Measurements from ENCODE around the gene DHDDS.
A peak's percentile ranks its signal among the peaks of the same experiment; 100 is the strongest.

Gene DHDDS

DNA sequence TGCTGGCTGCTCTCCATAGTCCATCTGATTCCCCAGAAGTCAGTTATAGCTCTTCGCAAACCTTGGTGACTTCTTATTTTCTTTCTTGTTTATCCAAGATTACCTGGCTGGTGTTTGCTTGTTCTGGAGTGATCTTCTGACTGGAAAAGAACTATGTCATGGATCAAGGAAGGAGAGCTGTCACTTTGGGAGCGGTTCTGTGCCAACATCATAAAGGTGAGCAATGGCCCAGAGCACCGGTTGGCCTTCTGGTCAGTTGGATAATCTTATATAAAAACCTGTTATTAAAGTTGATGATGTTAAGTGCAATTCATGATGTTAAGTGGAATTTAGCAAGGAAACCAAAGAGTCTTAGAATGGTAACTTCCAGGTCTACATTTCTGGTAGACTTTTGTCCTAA, 672 bp downstream of the DHDDS start:
- DNase-seq (ENCODE audit: low read depth in 1 of 2, low spot score in 1 of 2) = no peak
- no peak for TF ChIP-seq JUND (IDR thresholded peaks at IDR 0.05; ENCODE audit: low read depth)
- in situ Hi-C loops (cut with HindIII; ENCODE audit: low pct_unique_long_range_greater_than_20kb, low sequenced_read_pairs) = no loop called here

DNA sequence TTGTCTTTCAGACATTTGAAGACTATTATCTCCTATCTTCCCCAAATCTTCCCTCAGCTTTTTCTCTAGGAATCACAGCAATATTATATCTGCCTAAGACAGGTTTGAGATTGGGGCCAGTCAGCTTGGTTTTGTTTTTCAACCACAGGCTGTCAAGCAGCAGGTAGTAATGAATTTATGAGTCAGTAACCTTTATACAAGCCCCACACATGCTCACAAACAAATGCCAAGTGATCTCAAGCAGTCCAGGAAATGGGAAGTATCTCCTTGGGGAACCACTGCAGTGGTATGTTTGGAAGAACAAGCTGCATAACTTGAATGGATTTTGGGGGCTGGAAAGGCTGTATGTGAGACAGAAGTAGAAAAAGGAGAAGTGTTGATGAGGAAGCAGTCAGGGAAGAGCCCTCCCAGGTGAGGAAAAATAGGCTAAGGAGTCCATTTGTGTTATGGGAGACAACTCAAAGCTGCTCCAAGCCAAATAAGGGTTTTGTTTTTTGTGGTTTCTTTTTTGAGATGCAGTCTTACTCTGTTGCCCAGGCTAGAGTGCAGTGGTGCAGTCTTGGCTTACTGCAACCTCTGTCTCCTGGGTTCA, 2.1 kb downstream of the DHDDS start:
- DNase-seq (ENCODE audit: low read depth in 1 of 2, low spot score in 1 of 2) = no peak
- TF ChIP-seq JUND (IDR thresholded peaks at IDR 0.05; ENCODE audit: low read depth) = no peak

DNA sequence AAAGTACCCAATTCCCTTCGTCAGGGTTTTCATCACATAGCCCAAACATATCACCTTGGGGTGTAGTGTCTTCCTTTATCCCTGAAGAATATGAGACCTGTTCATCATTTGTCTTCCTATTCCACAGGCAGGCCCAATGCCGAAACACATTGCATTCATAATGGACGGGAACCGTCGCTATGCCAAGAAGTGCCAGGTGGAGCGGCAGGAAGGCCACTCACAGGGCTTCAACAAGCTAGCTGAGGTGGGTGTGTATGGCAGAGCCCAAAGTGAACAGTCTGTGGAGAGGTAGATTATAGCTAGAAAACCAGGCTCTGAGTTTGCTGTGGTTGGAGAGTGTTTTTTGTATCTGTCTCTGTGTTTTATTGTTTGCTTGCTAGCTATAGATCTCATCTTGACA, 5.9 kb downstream of the DHDDS start:
- no peak for TF ChIP-seq JUND (IDR thresholded peaks at IDR 0.05; ENCODE audit: low read depth)
- in situ Hi-C loops (cut with HindIII; ENCODE audit: low pct_unique_long_range_greater_than_20kb, low sequenced_read_pairs) = no loop called here
- no peak for DNase-seq (ENCODE audit: low read depth in 1 of 2, low spot score in 1 of 2)

More for the DNA sequence above, 2.1 kb downstream of the DHDDS start:
- in situ Hi-C loops (cut with HindIII; ENCODE audit: low pct_unique_long_range_greater_than_20kb, low sequenced_read_pairs) = no loop called here

DNA sequence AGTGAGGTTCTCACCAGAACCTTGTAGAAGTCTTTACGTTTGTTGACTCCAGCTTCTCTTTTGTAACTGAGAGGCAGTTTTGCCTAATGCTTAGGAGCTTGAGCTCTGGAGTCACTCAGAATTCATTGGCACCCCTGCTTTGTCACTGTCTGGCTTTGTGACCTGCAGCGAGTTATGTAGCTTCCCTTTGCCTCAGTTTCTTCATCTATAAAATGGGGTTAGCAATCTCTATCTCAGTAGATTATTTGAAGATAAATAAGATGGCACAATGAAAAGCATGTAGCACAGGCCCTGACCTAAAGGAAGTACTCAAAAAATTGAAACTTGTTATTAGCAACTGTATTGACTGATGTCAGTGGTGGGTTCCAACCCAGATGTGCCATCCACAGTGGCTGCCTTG, 8.1 kb downstream of the DHDDS start:
- DNase-seq (ENCODE audit: low read depth in 1 of 2, low spot score in 1 of 2) = no peak
- in situ Hi-C loops (cut with HindIII; ENCODE audit: low pct_unique_long_range_greater_than_20kb, low sequenced_read_pairs) = no loop called here
- TF ChIP-seq JUND (IDR thresholded peaks at IDR 0.05; ENCODE audit: low read depth) = no peak

DNA sequence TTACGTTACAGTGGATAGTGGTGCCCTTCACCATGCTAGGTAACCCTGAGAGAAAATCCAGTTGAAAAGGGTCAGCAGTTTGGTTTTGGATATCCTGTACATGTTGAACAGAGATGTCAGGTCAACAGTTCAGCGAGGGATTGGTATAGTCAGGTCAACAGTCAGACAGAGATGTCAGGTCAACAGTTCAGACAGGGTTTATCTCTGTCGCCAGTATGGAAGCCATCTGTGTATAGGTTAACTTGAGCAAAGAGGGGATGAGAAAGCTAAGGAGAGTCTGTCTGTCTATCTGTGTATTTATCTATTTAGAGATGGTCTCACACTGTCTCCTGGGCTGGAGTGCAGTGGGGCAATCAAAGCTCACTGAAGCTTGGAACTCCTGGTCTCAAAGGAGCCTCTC, 17.7 kb downstream of the DHDDS start:
- TF ChIP-seq JUND (IDR thresholded peaks at IDR 0.05; ENCODE audit: low read depth) = no peak
- in situ Hi-C loops (cut with HindIII; ENCODE audit: low pct_unique_long_range_greater_than_20kb, low sequenced_read_pairs) = no loop called here
- DNase-seq (ENCODE audit: low read depth in 1 of 2, low spot score in 1 of 2) = no peak

DNA sequence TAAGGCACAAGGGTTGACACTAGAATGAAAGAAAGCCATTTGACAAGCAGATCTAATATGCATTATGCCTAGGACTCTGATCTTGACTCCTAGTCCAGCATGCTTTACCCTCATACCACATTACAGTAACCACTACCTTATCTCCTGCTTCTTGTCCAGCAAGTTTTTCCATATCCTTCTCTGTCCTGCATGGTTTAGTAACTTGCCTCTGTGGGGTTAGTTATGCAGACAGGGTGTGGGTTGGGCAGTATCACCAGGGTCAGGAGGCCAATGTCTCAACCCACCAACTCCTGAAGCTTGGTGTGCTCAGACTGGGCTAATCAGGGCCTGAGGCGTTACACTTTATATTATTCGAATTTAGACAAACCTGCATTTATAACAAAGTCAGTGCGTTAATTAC, 18.8 kb downstream of the DHDDS start:
- in situ Hi-C loops (cut with HindIII; ENCODE audit: low pct_unique_long_range_greater_than_20kb, low sequenced_read_pairs) = no loop called here
- no peak for DNase-seq (ENCODE audit: low read depth in 1 of 2, low spot score in 1 of 2)

DNA sequence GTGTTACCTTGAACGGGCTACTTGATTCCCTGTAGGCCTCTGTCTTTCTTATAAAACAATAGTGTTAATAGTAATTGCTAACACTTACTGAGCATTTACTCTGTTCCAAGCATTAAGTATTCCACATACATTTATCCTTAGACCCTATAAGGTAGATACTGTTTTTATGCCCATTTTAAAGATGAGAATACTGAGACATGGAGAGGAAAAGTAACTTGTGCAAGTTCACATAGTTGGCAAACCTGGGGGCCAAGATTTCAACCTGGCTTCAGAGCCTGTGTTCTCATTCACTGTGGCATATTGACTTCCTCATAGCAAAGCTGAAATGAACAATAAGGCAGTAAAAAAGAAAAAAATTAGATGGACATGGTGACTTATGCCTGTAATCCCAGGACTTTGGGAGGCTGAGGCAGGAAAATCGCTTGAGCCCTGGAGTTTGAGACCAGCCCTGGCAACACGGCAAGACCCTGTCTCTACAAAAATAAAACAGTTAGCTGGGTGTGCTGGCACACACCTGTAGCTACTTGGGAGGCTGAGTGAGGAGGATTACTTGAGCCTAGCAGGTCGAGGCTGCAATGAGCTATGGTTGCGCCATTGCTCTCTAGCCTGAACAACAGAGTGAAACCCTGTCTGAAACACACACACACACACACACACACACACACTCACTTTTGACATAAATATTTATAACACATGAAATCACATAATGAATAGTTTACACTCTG, 20.5 kb downstream of the DHDDS start:
- DNase-seq (ENCODE audit: low read depth in 1 of 2, low spot score in 1 of 2) = no peak
- in situ Hi-C loops (cut with HindIII; ENCODE audit: low pct_unique_long_range_greater_than_20kb, low sequenced_read_pairs) = no loop called here
- no peak for TF ChIP-seq JUND (IDR thresholded peaks at IDR 0.05; ENCODE audit: low read depth)

More for the DNA sequence above, 18.8 kb downstream of the DHDDS start:
- no peak for TF ChIP-seq JUND (IDR thresholded peaks at IDR 0.05; ENCODE audit: low read depth)

DNA sequence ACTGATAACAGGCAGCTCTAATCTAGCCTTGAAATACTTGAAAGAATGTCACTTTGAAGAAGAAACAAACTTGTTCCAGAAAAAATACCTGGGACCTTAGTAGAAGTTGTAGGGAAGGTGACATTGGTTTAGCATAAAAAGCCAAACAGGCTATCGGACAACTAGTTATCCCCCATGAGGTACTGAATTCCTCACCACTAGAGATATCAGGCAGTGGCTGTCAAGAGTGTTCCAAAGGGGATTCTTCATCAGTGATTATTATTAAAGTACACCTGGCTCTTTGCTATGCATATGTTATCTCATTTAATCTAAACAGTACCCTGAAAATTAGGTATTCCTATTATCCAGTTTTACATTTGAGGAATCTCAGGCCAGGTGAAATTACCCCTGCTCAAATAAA, 27.0 kb downstream of the DHDDS start:
- no peak for DNase-seq (ENCODE audit: low read depth in 1 of 2, low spot score in 1 of 2)
- in situ Hi-C loops (cut with HindIII; ENCODE audit: low pct_unique_long_range_greater_than_20kb, low sequenced_read_pairs) = no loop called here

DNA sequence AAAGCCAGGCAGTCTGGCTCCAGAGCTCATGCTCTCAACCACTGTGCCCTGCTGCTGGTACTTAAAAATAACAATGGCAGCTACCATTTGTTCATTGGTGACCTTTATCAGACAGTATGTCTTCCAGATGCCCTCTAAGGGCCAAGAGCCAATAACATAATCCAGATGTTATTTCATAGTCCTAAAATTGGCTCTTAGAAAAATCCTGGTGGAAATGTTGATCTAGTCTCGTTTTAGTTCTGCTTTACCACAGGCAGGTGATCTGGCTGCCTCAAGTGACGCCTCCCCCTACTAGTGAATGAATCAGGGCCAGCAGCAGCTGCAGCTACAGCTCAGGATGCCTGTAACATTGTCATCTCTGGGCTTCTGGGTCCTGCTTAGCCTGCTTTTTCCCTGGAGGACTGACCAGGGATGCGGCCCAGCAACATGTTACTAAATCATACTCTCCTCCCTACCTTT, 27.5 kb downstream of the DHDDS start:
- TF ChIP-seq JUND (IDR thresholded peaks at IDR 0.05; ENCODE audit: low read depth) = no peak
- DNase-seq (ENCODE audit: low read depth in 1 of 2, low spot score in 1 of 2) = no peak
- in situ Hi-C loops (cut with HindIII; ENCODE audit: low pct_unique_long_range_greater_than_20kb, low sequenced_read_pairs) = no loop called here

More for the DNA sequence above, 27.0 kb downstream of the DHDDS start:
- no peak for TF ChIP-seq JUND (IDR thresholded peaks at IDR 0.05; ENCODE audit: low read depth)

DNA sequence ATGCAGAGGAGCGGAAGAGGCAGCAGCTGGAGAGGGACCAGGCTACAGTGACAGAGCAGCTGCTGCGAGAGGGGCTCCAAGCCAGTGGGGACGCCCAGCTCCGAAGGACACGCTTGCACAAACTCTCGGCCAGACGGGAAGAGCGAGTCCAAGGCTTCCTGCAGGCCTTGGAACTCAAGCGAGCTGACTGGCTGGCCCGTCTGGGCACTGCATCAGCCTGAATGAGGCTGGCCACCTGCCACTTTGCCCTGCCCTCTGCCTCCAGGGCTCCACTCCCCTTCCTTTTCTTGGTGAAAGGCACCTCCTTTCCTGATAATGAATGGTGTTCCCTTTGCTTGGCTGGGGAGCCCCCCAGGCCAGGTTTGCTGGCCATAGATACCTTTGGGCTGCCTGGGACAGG, 36.8 kb downstream of the DHDDS start:
- no peak for TF ChIP-seq JUND (IDR thresholded peaks at IDR 0.05; ENCODE audit: low read depth)
- DNase-seq (ENCODE audit: low read depth in 1 of 2, low spot score in 1 of 2) = peak in 1 of 2 experiments; percentile 35
- in situ Hi-C loops (cut with HindIII; ENCODE audit: low pct_unique_long_range_greater_than_20kb, low sequenced_read_pairs) = no loop called here

DNA sequence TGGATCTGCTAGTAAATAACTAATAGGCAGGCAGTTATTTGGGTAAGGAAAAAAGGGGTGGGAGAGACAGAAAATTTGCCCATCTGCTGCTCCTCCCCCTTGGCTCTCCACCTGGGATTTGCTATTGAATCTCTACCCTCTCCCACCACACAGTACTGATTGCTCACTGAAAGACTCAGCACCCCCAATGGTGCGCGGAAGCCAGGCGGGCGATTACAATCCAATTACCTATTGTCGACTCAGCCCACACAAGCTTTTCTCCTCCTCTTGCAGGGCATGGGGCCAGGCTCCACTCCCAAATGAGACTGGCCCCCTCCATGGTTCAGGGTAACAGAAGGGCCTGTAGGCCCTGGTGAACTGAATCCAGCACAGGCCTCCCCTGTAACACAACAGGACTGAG, 37.4 kb downstream of the DHDDS start:
- DNase-seq (ENCODE audit: low read depth in 1 of 2, low spot score in 1 of 2) = no peak
- no peak for TF ChIP-seq JUND (IDR thresholded peaks at IDR 0.05; ENCODE audit: low read depth)
- in situ Hi-C loops (cut with HindIII; ENCODE audit: low pct_unique_long_range_greater_than_20kb, low sequenced_read_pairs) = no loop called here

DNA sequence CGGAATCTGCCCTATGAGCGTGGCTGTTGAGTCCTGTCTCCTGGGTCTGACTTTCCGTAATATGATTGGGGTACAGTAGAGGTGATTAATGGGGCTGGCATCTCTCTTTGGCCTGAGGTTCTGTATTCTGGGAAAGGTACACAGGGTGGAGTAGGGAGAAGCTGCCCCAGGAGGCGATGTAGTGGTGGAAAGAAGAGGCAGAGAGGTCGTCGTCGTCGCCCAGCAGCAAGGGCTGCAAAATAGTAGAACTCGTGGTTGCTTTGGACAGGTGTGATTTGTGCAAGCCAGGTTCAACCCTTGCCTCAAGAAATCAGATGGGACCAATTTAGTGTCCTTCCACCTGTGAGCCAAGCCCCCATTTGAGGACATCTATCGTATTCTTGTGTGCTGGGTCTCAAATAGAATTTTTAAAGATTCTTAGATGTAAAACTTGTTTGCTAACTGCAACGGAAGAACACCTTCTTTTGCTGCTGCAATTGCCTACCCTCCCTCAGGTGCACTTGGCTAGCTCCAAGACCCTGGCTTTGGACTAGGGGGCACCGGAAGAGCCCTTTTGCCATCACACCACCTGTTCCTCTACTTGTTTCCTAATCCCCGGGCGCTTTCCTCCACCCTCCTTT, 38.9 kb downstream of the DHDDS start:
- in situ Hi-C loops (cut with HindIII; ENCODE audit: low pct_unique_long_range_greater_than_20kb, low sequenced_read_pairs) = no loop called here
- TF ChIP-seq JUND (IDR thresholded peaks at IDR 0.05; ENCODE audit: low read depth) = no peak
- no peak for DNase-seq (ENCODE audit: low read depth in 1 of 2, low spot score in 1 of 2)
